ENCODE measurements around the gene HSD17B11. TPM values are rescaled to one million over a fixed set of nuclear protein-coding genes. Genes with fewer than 3 reads are reported as not detected.

The HSD17B11 gene
- total RNA-seq, 1 donor from 2014 or later: 13.1 TPM

Small RNA genes within 50 kb of the gene (microRNA-seq; reads per million reads assigned to microRNA genes)
- not detected for gene MIR5705

Other genes with a start within 250 kb of the HSD17B11 start
- gene KLHL8, start 170.6 kb downstream of the HSD17B11 start, total RNA-seq: 12.4 TPM
- gene HSD17B13, start 68.3 kb downstream of the HSD17B11 start, total RNA-seq: 0.32 TPM
- gene NUDT9, start 31.4 kb upstream of the HSD17B11 start, total RNA-seq: 28.4 TPM
- gene SPARCL1, start 138.2 kb upstream of the HSD17B11 start, total RNA-seq: 361 TPM
- not detected for gene DSPP, start 217.3 kb upstream of the HSD17B11 start, total RNA-seq

Measured in Right ventricle myocardium superior (tissue), 1 donor.